ENCODE data around the gene PQBP1. TPM values are rescaled to one million over a fixed set of nuclear protein-coding genes. Genes with fewer than 3 reads are reported as not detected.

PQBP1 gene
- total RNA-seq, 4 donors from 2014 or later: 47.8 to 79.8 (median 69.4) TPM

DNA sequence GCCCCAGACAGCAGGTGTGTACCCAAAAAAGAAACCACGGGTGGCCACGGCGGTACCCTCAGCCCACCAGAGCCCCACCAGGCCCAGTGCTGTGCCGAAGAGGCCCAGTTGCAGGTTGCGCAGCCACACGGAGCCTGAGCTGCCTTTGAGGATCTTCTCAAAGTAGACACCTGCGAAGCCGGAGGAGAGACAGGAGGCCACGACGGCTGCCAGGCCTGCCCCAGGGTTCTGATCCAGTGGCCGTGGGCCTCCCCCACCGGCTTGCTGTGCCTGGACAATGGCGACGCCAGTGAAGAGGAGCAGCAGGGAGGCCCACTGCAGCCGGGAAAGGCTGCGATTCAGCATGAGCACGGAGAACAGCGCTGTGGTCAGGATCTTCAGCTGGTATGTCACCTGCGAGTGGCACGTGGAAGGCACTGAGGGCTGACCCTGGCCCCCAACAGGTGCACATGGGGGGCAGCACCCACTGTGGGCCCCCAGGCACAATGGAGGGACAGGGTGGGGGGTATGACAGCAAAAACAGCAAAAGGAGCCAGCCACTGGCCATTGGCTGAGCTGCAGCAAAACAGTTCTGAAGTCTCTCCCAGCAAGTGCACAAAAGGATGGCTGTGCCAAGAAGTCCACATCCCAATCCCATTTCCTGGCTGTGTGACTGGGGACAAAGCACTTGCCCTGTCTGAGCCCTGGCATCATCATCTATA lies 7.5 kb downstream of the PQBP1 start:
- Histone ChIP-seq H3K27ac (no peak overlapping the region), H3K36me3 (peaks cover 0 to 69% of the 10 kb centered on the region in 2 donors), H3K27me3 (no peaks in the 10 kb centered on the region), H3K4me3 (no peak overlapping the region), H3K9me3 (no peaks in the 10 kb centered on the region), H3K4me1 (peaks cover 0 to 4% (median 0%) of the 10 kb centered on the region in 3 donors)
- TF ChIP-seq EP300 (IDR thresholded peaks at IDR 0.05) (no peak), POLR2AphosphoS5 (IDR thresholded peaks at IDR 0.05) (no peak), POLR2A (IDR thresholded peaks at IDR 0.05) (no peak)
- TF ChIP-seq, protein P1, sequence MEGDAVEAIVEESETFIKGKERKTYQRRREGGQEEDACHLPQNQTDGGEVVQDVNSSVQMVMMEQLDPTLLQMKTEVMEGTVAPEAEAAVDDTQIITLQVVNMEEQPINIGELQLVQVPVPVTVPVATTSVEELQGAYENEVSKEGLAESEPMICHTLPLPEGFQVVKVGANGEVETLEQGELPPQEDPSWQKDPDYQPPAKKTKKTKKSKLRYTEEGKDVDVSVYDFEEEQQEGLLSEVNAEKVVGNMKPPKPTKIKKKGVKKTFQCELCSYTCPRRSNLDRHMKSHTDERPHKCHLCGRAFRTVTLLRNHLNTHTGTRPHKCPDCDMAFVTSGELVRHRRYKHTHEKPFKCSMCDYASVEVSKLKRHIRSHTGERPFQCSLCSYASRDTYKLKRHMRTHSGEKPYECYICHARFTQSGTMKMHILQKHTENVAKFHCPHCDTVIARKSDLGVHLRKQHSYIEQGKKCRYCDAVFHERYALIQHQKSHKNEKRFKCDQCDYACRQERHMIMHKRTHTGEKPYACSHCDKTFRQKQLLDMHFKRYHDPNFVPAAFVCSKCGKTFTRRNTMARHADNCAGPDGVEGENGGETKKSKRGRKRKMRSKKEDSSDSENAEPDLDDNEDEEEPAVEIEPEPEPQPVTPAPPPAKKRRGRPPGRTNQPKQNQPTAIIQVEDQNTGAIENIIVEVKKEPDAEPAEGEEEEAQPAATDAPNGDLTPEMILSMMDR (IDR thresholded peaks at IDR 0.05): no peak
- ATAC-seq: no peak
- 84% methylated on average over 5 of the region's 20 CpGs; no CpG with 5 or more reads in 1 of the 2 donors for WGBS, 2 donors (ENCODE audit: low coverage in 1 of 2)

DNA sequence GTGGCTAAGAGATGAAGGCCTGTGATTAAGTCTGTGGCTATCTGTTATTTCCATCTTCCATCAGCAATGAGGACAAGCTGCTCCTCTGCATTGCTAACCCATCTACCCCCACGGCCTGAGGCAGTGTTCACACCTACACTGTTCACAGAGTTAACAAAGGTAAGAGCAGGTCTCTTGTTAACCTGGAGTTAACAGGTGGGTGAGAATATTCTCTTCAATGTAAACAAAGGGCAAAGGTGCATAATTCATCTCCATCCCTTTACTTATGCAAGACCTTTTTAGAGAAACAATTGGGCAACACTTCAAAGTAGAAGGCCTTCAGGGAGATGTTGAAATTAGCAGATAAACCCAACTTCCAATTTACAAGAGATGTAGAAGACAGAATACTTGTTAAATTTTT lies 10.9 kb downstream of the PQBP1 start:
- ATAC-seq: no peak
- peaks cover 0 to 21% (median 0%) of the 10 kb centered on the region in 3 donors for H3K4me1 ChIP-seq
- TF ChIP-seq, protein P1 (IDR thresholded peaks at IDR 0.05): no peak
- TF ChIP-seq POLR2A (IDR thresholded peaks at IDR 0.05) (no peak), POLR2AphosphoS5 (IDR thresholded peaks at IDR 0.05) (no peak), EP300 (IDR thresholded peaks at IDR 0.05) (no peak)
- no peak overlapping the region for H3K4me3 ChIP-seq
- no peak overlapping the region for H3K27ac ChIP-seq
- peaks cover 0 to 39% of the 10 kb centered on the region in 2 donors for H3K36me3 ChIP-seq
- no CpG with 5 or more reads among the region's 1 CpG for WGBS, 2 donors (ENCODE audit: low coverage in 1 of 2)
- no peaks in the 10 kb centered on the region for H3K27me3 ChIP-seq
- H3K9me3 ChIP-seq: no peaks in the 10 kb centered on the region

DNA sequence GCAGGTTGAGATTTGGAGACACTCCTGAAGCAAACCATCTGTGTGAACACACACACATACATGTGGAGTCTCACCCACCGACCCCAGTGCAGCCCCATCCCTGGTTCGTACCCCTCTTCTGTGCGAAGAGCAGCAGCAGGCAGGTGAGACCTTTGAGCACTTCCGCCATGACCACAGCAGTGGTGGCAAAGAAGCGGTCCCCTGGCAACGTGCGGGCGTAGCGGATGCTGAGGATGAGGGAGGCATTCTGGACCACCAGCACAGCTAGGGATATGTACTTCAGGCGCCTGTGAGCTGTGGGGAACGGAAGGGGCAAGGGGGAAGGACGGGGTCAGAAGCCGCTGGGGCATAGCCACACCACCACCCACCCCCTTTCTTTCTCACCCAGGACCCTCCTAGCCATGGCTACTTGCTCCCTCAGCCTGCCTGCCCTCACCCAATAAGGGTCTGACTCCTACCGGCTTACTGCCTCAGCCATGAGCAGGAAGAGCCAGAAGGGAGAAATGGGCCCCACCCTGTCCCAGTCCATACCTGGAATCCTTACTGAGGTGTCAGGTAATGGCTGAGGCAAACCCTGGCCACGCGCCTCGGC lies 12.1 kb downstream of the PQBP1 start:
- no peak for ATAC-seq
- Histone ChIP-seq H3K4me1 (peaks cover 0 to 21% (median 0%) of the 10 kb centered on the region in 3 donors), H3K36me3 (peaks cover 0 to 41% of the 10 kb centered on the region in 2 donors), H3K27me3 (no peaks in the 10 kb centered on the region), H3K27ac (no peak overlapping the region), H3K9me3 (no peaks in the 10 kb centered on the region), H3K4me3 (no peak overlapping the region)
- TF ChIP-seq POLR2A (IDR thresholded peaks at IDR 0.05) (no peak), POLR2AphosphoS5 (IDR thresholded peaks at IDR 0.05) (no peak), EP300 (IDR thresholded peaks at IDR 0.05) (no peak)
- TF ChIP-seq, protein P1 (IDR thresholded peaks at IDR 0.05): no peak
- 80% methylated on average over 3 of the region's 17 CpGs; no CpG with 5 or more reads in 1 of the 2 donors for WGBS, 2 donors (ENCODE audit: low coverage in 1 of 2)

DNA sequence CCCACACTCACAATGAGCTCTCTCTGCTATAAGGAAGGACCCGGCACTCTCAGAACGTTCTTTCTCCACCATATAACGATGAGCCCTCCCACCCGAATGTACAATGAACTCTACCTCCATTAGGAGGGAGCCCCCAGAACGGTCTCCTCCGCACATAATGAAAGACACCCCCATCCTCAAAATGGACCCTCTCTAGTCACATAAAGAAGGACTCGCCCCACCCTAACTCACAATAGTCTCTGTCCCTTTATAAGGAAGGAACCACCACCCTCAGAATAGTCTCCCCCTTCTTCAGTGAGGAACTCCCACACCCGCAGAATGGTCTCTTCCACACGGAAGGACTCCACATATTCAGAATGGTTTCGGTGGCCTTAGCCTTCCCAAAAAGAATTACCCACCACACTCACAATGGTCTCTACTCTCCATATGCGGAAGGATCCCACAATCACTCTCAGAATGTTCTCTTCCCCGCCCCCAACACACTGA lies 13.2 kb downstream of the PQBP1 start:
- Histone ChIP-seq H3K9me3 (no peaks in the 10 kb centered on the region), H3K4me3 (peak overlapping the region; percentile 64 to 67), H3K4me1 (peaks cover 0 to 21% (median 0%) of the 10 kb centered on the region in 3 donors), H3K36me3 (peaks cover 0 to 34% of the 10 kb centered on the region in 2 donors), H3K27ac (peak overlapping the region; percentile 74 to 84 (median 82)), H3K27me3 (no peaks in the 10 kb centered on the region)
- no peak for TF ChIP-seq POLR2A (IDR thresholded peaks at IDR 0.05)
- ATAC-seq: no peak
- WGBS, 2 donors (ENCODE audit: low coverage in 1 of 2): 0 to 10% methylated on average over 3 to 7 of the region's 12 CpGs

DNA sequence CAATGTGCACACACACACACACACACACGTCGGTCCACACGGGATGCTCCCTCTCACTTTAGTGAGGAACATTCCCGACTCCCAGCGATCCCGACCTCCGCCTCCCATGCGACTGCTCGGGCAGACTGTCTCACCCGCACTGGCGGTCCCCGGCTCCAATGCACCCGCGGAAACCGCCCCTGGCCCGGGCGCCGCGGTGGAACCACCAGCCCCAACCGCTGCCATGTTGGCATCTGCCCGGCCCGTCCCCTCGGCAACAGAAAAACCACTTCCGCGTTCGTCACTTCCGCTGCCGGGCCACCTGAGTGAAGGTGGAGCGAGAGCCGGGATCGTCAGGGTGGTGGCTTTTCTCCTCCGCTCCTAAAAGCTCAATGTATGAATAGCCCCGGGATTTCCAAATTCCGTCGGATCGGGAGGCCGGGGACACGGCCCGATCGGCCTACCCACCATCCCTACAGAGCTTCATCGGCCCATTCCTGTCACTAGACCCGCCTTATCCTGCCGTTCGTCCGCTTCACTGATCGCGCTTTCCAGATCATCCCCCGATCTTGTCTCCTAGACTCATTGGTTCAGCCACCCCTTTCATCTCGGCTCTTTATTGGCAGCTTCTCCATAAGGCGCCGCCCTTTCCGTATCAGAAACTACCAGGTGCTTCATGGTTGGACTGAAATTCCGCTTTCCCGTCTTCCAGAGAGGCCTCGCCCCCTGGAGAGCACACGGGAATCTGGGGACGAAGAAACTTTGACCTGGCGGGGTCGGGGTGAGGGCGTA lies 13.9 kb downstream of the PQBP1 start, which contains the start of gene SLC35A2:
Gene SLC35A2 (minus strand): TSS at position 235 of the 771 bp plus-strand sequence. CDS start 10 bp downstream, at position 225.
- TF ChIP-seq POLR2A (IDR thresholded peaks at IDR 0.05) (peak; percentile 46 to 63), POLR2AphosphoS5 (IDR thresholded peaks at IDR 0.05) (peak; percentile 74), EP300 (IDR thresholded peaks at IDR 0.05) (no peak)
- TF ChIP-seq, protein P1 (IDR thresholded peaks at IDR 0.05): no peak
- ATAC-seq: peak; percentile 83
- Histone ChIP-seq H3K4me1 (peaks cover 0 to 21% (median 0%) of the 10 kb centered on the region in 3 donors), H3K27me3 (no peaks in the 10 kb centered on the region), H3K9me3 (no peaks in the 10 kb centered on the region), H3K27ac (peak within 1 kb of the TSS; percentile 74 to 84 (median 82)), H3K4me3 (peak within 1 kb of the TSS; percentile 64 to 67), H3K36me3 (peaks cover 0 to 27% of the 10 kb centered on the region in 2 donors)
- WGBS, 2 donors (ENCODE audit: low coverage in 1 of 2): 1 to 37% methylated on average over 14 to 23 of the region's 60 CpGs

Measured in gastroesophageal sphincter (tissue), 4 donors.